ENCODE results near the gene PELI2.

PELI2 gene

GRCh38 chr14:56187736-56188135 is 69.5 kb downstream of the PELI2 start:
- Histone ChIP-seq H3K9me3 (ENCODE audit: control insufficient read depth, insufficient read depth, low read length) (no peaks in the 10 kb centered on the region), H3K27ac (ENCODE audit: low read length) (no peak overlapping the region), H3K27me3 (ENCODE audit: control insufficient read depth, insufficient read depth, low read length) (no peaks in the 10 kb centered on the region), H3K4me1 (ENCODE audit: control insufficient read depth, insufficient read depth, low read length) (no peaks in the 10 kb centered on the region), H3K4me3 (ENCODE audit: low read length) (no peak overlapping the region), H3K36me3 (ENCODE audit: control insufficient read depth, insufficient read depth, low read length) (no peaks in the 10 kb centered on the region)
- WGBS (ENCODE audit: insufficient coverage, insufficient read length), result no CpG with 5 or more reads among the region's 11 CpGs
- no peak for DNase-seq (ENCODE audit: low read depth, low spot score)

DNA sequence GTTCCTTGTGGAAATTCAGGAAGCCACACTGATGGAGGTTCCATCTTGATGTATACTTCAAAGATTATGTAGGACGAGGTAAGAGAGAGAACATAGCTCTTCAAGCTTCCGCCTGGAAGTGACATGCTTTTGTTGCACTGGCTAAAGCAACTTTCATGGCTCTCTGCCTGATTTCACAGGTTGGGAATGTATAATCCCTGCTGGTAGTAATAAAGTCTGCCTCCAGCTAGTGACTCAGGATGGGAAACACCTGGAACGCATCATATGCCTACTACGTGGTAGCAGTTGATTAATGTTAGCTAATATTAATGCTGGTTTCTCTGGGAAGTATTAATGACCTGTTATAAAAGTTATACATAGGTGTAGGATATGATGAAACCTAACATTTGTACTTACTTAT is 71.1 kb downstream of the PELI2 start:
- DNase-seq (ENCODE audit: low read depth, low spot score), result no peak
- no peak overlapping the region; the same call in 1 of the 2 replicates for H3K4me3 ChIP-seq (ENCODE audit: low read length)
- no peaks in the 10 kb centered on the region for H3K27me3 ChIP-seq (ENCODE audit: control insufficient read depth, insufficient read depth, low read length)
- no CpG with 5 or more reads among the region's 4 CpGs for WGBS (ENCODE audit: insufficient coverage, insufficient read length)
- H3K9me3 ChIP-seq (ENCODE audit: control insufficient read depth, insufficient read depth, low read length), result no peaks in the 10 kb centered on the region
- no peak overlapping the region for H3K27ac ChIP-seq (ENCODE audit: low read length)
- H3K36me3 ChIP-seq (ENCODE audit: control insufficient read depth, insufficient read depth, low read length), result no peaks in the 10 kb centered on the region
- H3K4me1 ChIP-seq (ENCODE audit: control insufficient read depth, insufficient read depth, low read length), result no peaks in the 10 kb centered on the region

GRCh38 chr14:56193347-56193746 is 75.1 kb downstream of the PELI2 start:
- no peak for DNase-seq (ENCODE audit: low read depth, low spot score)
- WGBS (ENCODE audit: insufficient coverage, insufficient read length), result 100% methylated on average over 1 of the region's 1 CpG
- Histone ChIP-seq H3K4me3 (ENCODE audit: low read length) (no peak overlapping the region), H3K36me3 (ENCODE audit: control insufficient read depth, insufficient read depth, low read length) (no peaks in the 10 kb centered on the region), H3K9me3 (ENCODE audit: control insufficient read depth, insufficient read depth, low read length) (no peaks in the 10 kb centered on the region), H3K27me3 (ENCODE audit: control insufficient read depth, insufficient read depth, low read length) (no peaks in the 10 kb centered on the region), H3K27ac (ENCODE audit: low read length) (no peak overlapping the region), H3K4me1 (ENCODE audit: control insufficient read depth, insufficient read depth, low read length) (no peaks in the 10 kb centered on the region)

DNA sequence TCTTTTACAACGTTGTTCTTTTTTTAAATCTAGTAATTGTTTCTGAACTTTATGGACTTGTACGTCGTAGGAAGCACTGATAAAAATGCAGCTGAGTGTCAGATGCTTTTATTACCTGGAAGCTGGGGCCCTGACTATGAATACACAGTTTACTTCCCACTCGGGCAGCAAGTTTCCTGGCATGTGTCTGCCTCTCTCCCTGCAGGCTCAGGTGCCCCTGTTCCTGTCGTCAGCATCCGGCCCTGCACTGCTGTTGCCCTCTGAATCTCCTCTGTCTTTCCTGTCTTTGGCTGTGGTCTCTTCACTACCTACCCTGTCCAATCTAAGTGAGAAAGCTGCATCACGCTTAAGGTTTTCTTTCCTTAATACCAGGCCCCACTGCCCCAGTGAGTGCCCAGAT is 75.8 kb downstream of the PELI2 start:
- DNase-seq (ENCODE audit: low read depth, low spot score), result no peak
- Histone ChIP-seq H3K27me3 (ENCODE audit: control insufficient read depth, insufficient read depth, low read length) (no peaks in the 10 kb centered on the region), H3K9me3 (ENCODE audit: control insufficient read depth, insufficient read depth, low read length) (no peaks in the 10 kb centered on the region), H3K4me3 (ENCODE audit: low read length) (no peak overlapping the region), H3K4me1 (ENCODE audit: control insufficient read depth, insufficient read depth, low read length) (no peaks in the 10 kb centered on the region), H3K36me3 (ENCODE audit: control insufficient read depth, insufficient read depth, low read length) (no peaks in the 10 kb centered on the region), H3K27ac (ENCODE audit: low read length) (no peak overlapping the region)
- no CpG with 5 or more reads among the region's 7 CpGs for WGBS (ENCODE audit: insufficient coverage, insufficient read length)

DNA sequence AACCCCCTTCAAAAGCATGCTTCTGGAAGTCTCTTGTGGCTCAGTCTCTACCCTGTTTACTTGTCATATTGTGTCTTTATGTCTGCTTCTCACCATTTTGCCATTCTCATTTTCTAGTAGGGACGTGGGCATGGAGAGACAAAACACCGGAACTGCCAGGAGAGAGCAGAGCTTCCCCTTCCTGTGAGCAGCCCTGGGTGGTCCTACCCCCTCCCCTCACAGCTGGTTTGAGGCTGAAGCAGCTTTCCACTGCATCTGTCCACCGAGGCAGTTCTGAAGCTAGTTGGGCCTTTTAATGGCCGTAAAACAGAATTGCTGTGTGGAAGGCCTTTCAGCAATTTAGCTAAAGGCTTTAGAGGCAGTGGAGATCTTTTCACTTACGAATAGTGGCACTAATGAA is 77.0 kb downstream of the PELI2 start:
- Histone ChIP-seq H3K36me3 (ENCODE audit: control insufficient read depth, insufficient read depth, low read length) (no peaks in the 10 kb centered on the region), H3K27me3 (ENCODE audit: control insufficient read depth, insufficient read depth, low read length) (no peaks in the 10 kb centered on the region), H3K4me1 (ENCODE audit: control insufficient read depth, insufficient read depth, low read length) (no peaks in the 10 kb centered on the region), H3K27ac (ENCODE audit: low read length) (no peak overlapping the region), H3K4me3 (ENCODE audit: low read length) (no peak overlapping the region), H3K9me3 (ENCODE audit: control insufficient read depth, insufficient read depth, low read length) (no peaks in the 10 kb centered on the region)
- DNase-seq (ENCODE audit: low read depth, low spot score), result no peak
- no CpG with 5 or more reads among the region's 5 CpGs for WGBS (ENCODE audit: insufficient coverage, insufficient read length)

DNA sequence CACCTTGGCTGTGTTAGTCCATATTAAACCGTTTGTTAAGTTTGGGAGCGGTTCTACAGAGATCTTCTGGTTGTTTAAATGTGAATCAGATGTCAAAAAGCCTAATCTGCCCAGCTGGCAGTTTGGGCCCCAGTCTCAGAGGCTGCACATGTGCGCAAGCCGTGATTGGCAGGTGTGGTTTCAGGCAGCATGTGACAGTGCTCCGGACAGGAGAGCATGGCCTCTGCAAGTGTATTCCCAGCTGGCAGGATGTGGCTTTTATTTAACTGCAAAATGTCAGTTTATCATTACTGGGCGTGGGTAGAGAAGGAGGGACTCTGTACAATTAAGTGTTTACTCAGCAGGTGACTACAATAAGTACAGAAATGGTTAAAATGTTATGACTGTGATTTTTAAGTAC is 77.5 kb downstream of the PELI2 start:
- WGBS (ENCODE audit: insufficient coverage, insufficient read length), result no CpG with 5 or more reads among the region's 6 CpGs
- Histone ChIP-seq H3K36me3 (ENCODE audit: control insufficient read depth, insufficient read depth, low read length) (no peaks in the 10 kb centered on the region), H3K9me3 (ENCODE audit: control insufficient read depth, insufficient read depth, low read length) (no peaks in the 10 kb centered on the region), H3K4me1 (ENCODE audit: control insufficient read depth, insufficient read depth, low read length) (no peaks in the 10 kb centered on the region), H3K4me3 (ENCODE audit: low read length) (no peak overlapping the region), H3K27ac (ENCODE audit: low read length) (no peak overlapping the region), H3K27me3 (ENCODE audit: control insufficient read depth, insufficient read depth, low read length) (no peaks in the 10 kb centered on the region)
- DNase-seq (ENCODE audit: low read depth, low spot score), result no peak

GRCh38 chr14:56196274-56196673 is 78.1 kb downstream of the PELI2 start:
- Histone ChIP-seq H3K9me3 (ENCODE audit: control insufficient read depth, insufficient read depth, low read length) (no peaks in the 10 kb centered on the region), H3K27ac (ENCODE audit: low read length) (no peak overlapping the region), H3K36me3 (ENCODE audit: control insufficient read depth, insufficient read depth, low read length) (no peaks in the 10 kb centered on the region), H3K4me3 (ENCODE audit: low read length) (no peak overlapping the region), H3K27me3 (ENCODE audit: control insufficient read depth, insufficient read depth, low read length) (no peaks in the 10 kb centered on the region), H3K4me1 (ENCODE audit: control insufficient read depth, insufficient read depth, low read length) (no peaks in the 10 kb centered on the region)
- no peak for DNase-seq (ENCODE audit: low read depth, low spot score)
- no CpG with 5 or more reads among the region's 2 CpGs for WGBS (ENCODE audit: insufficient coverage, insufficient read length)

GRCh38 chr14:56197150-56197549 is 78.9 kb downstream of the PELI2 start:
- H3K4me1 ChIP-seq (ENCODE audit: control insufficient read depth, insufficient read depth, low read length), result no peaks in the 10 kb centered on the region
- H3K27ac ChIP-seq (ENCODE audit: low read length), result no peak overlapping the region
- no peaks in the 10 kb centered on the region for H3K27me3 ChIP-seq (ENCODE audit: control insufficient read depth, insufficient read depth, low read length)

DNA sequence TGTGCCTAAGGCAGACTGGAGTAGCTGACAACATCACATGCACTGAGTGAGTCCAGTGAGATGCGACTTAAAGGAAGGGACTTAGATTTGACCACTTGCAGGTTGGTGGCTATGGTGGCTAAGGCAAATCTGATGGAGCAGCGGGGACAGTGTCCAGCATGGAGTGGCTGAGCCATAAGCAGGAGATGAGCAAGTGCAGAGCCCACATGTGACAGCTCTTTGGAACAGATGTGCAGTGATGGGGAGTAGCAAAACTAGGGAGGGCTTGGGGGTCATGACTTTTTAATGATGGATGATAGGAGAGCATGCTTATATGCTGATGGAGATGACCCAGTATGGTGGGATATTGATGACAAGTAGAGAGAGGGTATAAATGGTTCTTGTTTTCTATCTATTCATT is 80.2 kb downstream of the PELI2 start:
- DNase-seq (ENCODE audit: low read depth, low spot score), result no peak
- Histone ChIP-seq H3K4me3 (ENCODE audit: low read length) (no peak overlapping the region), H3K9me3 (ENCODE audit: control insufficient read depth, insufficient read depth, low read length) (no peaks in the 10 kb centered on the region), H3K36me3 (ENCODE audit: control insufficient read depth, insufficient read depth, low read length) (no peaks in the 10 kb centered on the region), H3K27ac (ENCODE audit: low read length) (no peak overlapping the region), H3K27me3 (ENCODE audit: control insufficient read depth, insufficient read depth, low read length) (no peaks in the 10 kb centered on the region), H3K4me1 (ENCODE audit: control insufficient read depth, insufficient read depth, low read length) (no peaks in the 10 kb centered on the region)
- no CpG with 5 or more reads among the region's 2 CpGs for WGBS (ENCODE audit: insufficient coverage, insufficient read length)

More at GRCh38 chr14:56197150-56197549, 78.9 kb downstream of the PELI2 start:
- no CpG with 5 or more reads among the region's 1 CpG for whole genome bisulfite sequencing (ENCODE audit: insufficient coverage, insufficient read length)
- H3K4me3 ChIP-seq (ENCODE audit: low read length), result no peak overlapping the region
- no peak for DNase-seq (ENCODE audit: low read depth, low spot score)
- H3K9me3 ChIP-seq (ENCODE audit: control insufficient read depth, insufficient read depth, low read length), result no peaks in the 10 kb centered on the region
- no peaks in the 10 kb centered on the region for H3K36me3 ChIP-seq (ENCODE audit: control insufficient read depth, insufficient read depth, low read length)

DNA sequence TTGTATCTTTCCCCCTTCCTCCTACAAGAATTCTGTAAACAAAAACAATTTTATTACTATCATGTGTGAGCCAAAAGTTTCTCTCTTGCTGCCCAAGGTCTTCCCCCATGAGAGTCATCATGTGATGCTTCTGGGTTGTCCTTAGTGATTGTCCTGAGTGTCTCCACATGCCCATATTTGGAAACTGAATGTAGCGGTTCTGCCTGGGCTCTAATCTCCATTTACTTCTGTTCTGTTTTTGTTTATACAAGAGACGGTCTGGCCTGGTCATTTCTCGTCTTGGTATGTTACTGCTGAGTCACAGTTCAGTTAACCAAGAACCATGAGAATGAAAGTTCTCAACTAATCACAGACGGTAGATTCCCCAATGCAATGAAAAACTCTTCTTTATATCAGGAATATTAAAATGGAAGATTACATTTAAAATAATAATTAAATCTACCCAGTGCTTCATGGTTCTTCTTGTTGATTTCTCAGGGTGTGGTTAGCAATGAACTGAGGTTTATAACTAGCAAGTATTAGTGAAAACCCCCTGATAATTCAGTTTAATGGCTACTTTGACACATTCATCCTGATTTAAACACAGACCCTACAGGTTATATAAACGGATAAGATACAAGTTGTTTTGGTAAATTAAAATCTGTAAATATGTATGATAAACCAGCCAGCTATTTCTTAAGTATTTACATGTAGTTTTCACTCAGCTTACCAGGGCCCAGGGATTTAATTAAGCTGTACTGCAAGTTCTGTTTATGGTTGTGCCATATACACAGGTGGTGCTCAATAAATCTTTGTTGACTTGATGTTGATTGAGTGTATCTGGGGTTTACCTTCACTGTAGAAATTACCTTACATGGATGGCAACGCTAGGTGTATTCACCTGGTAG is 81.1 kb downstream of the PELI2 start:
- H3K36me3 ChIP-seq (ENCODE audit: control insufficient read depth, insufficient read depth, low read length), result no peaks in the 10 kb centered on the region
- H3K27ac ChIP-seq (ENCODE audit: low read length), result no peak overlapping the region
- H3K27me3 ChIP-seq (ENCODE audit: control insufficient read depth, insufficient read depth, low read length), result no peaks in the 10 kb centered on the region
- H3K4me3 ChIP-seq (ENCODE audit: low read length), result no peak overlapping the region
- WGBS (ENCODE audit: insufficient coverage, insufficient read length), result no CpG with 5 or more reads among the region's 6 CpGs
- no peaks in the 10 kb centered on the region; the same call in 1 of the 2 replicates for H3K4me1 ChIP-seq (ENCODE audit: control insufficient read depth, insufficient read depth, low read length)
- DNase-seq (ENCODE audit: low read depth, low spot score), result no peak
- no peaks in the 10 kb centered on the region for H3K9me3 ChIP-seq (ENCODE audit: control insufficient read depth, insufficient read depth, low read length)
